Measurements from ENCODE around the gene NKIRAS2. TPM values are rescaled to one million over a fixed set of nuclear protein-coding genes. Genes with fewer than 3 reads are reported as not detected.
"Not testable (repeated sequence)": the region's sequence is repeated elsewhere in the genome, so short reads cannot be mapped to it uniquely, and the experiment has no call there.

NKIRAS2 gene
- total RNA-seq, 1 experiment from 2014 or later, result 53.2 TPM

DNA sequence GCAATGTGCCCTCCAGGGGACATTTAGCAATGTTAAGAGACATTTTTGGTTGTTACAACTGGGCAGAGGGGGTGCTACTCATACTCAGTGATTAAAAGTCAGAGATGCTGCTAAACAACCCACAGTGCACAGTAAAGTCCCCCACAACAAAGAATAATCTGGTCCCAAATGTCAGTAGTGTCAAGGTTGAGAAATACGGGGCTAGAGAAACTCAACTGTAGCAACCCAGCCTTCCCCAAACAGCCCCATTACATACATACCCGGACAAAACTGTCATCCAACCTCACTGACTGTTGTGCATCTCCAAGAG lies 23.1 kb upstream of the NKIRAS2 start:
- no peak for DNase-seq (ENCODE audit: low read depth)

DNA sequence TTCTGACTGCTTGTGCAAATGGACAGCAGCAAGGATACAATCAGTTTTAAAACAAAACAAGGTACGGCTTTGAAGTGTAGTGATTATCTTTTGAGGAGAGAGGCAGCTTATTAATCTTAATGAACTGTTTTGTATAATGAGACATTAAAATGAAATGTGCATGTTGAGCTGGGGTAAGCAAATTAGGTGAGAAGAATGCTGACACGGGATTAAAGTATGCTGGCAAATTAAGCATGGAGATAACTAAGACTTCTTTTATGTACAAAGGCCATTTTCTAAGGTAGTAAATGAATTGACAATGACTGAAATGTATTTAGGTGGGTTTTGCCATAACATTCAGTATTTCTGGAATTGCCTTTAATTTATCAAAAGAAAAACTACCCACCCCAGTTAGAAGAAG lies 21.4 kb upstream of the NKIRAS2 start:
- no peak for DNase-seq (ENCODE audit: low read depth)

DNA sequence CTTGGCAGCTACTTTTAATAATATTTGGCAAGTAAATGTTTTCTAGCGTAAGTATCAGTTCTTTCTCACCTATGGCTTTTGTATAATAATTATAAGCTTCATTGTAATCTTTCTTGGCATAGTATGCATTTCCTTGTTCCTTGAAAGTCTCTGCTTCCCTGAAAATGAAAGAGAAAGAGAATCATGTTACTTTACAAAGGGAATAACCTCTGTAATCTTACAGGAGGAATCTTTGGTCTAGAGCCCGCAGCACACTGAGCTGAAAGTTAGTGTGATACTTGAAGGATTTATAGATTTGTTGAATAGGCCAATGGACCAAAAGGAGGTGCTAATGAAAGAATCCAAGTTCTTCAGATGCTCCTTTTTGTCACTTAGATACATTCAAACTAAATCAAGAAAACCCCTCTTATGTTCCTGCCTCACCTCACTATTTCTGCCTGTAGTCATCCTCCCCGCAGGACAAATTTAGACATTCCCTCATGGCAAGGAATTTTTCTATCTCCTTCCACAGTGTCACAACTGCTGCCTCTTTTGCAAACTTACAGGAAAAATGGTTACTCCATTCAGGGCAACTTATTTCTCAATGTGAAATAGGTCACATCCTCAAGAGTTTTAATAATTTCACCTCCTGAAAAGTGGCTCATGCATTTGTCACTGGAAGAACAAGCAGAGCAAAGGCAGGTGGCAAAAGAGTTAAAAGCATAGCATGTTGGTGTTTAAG lies 19.3 kb upstream of the NKIRAS2 start:
- no peak for DNase-seq (ENCODE audit: low read depth)

DNA sequence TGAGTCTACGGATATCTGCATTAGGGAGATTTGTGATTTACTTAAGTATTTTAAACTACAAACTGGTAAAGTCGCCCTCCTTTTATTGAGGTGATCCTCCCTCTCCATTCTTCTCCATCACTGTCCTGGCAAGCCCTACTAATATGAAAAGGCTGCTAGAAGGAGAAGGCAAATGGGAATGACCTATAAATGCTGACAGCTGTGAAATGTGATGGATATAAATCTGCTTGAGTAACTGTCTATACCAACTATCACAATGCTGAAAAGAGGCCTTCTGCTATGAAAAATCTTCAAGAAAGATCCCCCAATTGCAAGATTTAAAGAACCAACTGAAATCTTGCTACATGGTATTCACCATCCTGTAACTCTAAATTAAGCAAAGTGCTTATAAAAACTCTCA lies 18.2 kb upstream of the NKIRAS2 start:
- no peak for DNase-seq (ENCODE audit: low read depth)

DNA sequence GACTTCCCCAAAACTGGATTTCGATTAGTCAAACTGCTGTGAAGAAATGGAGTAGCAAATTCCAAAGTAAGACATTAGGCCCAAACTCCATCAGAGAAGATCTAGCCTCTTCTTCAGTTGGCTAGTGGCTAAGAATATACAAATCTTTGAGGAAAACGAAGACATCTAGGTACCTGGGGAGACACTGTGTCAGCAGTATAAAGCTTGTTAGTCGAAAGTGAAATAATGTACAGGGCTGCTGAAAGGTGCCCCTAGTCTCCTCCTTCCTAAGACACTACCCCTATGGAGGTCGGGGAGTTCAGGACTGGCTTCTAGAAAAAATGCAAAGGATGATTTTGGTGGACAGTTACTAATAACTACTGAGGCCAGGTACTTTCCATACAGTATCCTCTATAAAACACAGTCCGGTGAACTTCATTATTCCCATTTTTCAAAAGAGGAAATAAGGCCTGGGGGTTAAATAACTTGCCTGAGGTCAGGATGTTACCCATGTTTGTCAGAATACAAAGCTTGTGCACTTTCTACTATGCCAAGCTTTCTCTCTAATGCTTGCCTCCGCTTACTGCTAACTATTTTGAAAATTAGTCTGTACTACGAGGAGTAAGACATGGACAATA lies 17.6 kb upstream of the NKIRAS2 start:
- no peak for DNase-seq (ENCODE audit: low read depth)

DNA sequence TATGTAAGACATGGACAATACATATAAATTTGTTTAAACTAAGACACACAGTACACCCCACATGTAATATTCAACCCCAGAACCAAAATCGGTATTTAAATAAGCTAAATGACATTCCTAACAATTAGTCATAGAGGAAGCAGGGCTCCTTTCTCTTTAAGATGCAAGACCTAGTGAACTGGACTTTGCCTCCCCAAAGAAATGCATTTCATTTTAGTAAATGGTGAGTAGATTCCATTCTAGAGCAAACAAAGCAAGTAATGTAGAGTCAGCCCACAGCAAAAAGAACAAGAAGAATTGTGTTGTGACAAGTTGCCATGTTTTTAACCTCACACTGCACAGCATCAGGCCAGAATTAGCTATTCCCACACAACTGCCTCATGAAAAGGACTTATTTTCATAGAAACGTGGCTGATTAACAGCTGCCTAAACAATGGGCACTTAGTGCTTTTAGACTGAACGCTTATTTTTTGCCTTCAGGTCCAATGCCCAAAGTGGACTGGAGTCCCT lies 17.0 kb upstream of the NKIRAS2 start:
- no peak for DNase-seq (ENCODE audit: low read depth)

DNA sequence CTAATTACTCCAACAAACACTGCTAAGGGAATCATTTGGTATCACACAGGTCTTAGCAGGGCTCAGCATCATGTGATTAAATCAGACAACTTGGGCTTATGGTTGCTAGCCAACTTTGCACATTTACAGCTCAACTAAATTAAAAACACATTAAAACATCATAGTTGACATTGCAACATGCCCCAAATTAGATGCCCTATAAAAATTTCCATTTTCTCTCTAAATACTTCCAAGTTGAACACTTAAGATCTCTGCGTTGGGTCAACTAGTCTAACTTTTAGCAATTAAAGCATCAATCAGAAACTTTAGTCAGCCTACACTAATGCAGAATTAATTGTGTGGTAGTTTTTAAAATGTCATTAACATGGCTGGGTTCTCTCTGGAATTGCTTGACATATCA lies 14.7 kb upstream of the NKIRAS2 start:
- DNase-seq (ENCODE audit: low read depth), result no peak

DNA sequence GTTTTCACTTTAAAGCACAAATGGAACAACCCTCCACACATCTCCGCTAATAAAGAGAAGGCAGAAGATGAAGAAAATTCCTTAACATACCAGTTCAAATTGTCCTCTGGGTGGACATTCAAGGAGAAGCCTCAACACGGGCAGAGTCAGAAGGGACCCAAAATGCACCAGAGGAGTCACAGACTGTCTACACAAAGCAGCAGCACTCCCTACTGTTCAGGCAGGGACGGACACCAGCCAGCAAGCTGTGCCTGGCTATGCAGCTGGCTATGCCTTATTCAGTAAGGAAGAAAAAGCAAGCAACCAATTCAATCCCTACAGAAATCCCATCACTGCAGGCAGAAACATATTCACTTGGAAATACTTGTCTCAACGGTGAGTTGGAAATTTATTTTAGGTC lies 10.7 kb upstream of the NKIRAS2 start:
- no peak for DNase-seq (ENCODE audit: low read depth)

DNA sequence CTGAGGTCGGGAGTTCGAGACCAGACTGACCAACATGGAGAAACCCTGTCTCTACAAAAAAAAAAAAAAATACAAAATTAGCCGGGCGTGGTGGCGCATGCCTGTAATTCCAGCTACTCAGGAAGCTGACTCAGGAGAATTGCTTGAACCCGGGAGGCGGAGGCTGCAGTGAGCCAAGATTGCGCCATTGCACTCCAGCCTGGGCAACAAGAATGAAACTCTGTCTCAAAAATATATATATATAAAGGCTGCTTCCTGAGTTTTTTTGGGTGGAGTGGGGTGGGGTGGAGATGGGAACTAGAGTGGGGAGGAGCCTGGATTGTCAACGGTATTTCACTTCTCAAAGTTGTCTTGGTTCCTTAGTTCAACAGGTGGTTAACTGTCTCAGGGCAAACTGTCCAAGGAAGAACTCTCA lies 9.6 kb upstream of the NKIRAS2 start:
- peak; percentile 81 for DNase-seq (ENCODE audit: low read depth)

DNA sequence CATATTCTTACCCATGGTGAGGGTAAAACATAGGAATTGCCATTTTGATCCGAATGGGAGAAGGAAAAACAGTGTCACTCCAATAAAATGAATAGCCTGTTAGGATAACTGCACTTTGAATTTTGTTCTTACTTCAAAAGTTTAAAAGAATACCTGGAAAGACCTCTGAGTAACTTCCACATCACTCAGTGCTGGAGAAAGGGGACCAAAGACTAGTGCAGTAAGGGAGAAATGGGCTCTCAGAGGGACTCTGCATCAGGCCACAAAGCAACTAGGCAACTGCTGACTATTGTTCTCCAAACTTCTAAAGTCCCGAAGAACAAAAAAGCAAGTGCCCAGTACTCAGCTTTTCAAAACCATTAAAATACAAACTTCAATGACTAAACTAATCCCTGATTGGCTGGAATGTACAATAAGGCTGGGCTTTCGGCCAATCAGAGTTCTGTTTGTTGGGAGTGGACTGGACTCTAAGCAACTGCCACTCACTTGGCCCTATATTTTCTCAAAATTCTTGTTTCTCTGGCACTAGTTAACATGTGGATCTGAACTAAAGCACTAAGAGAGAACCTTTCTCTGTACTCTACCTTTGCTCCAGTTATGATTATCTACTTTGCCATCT lies 8.9 kb upstream of the NKIRAS2 start:
- peak; percentile 66 for DNase-seq (ENCODE audit: low read depth)

DNA sequence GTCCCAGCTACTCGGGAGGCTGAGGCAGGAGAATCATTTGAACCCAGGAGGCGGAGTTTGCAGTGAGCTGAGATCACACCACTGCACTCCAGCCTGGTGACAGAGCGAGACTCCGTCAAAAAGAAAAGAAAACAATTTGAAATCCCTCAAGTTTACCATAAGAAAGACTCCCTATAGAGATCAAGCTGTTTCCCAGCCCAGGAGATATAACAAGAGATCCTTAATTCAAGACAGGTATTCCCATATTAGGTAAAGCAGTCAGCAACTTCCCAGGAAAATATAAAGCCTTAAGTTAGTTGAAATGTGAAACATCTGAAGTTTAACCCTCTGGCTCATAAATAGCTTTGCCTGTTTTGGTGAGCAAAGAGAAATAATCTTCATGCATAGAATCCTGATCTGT lies 7.5 kb upstream of the NKIRAS2 start:
- DNase-seq (ENCODE audit: low read depth), result not testable (repeated sequence)

DNA sequence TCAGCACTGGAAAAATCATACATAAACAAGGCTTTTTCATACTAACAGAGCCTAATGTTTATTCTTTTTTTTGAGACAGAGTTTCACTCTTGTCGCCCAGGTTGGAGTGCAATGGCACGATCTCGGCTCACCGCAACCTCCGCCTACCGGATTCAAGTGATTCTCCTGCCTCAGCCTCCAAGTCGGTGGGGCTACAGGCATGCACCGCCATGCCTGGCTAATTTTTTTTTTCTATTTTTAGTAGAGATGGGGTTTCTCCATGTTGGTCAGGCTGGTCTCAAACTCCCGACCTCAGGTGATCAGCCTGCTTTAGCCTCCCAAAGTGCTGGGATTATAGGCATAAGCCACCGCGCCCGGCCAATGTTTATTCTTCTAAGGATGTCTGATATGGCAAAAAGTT lies 6.2 kb upstream of the NKIRAS2 start:
- not testable (repeated sequence) for DNase-seq (ENCODE audit: low read depth)

DNA sequence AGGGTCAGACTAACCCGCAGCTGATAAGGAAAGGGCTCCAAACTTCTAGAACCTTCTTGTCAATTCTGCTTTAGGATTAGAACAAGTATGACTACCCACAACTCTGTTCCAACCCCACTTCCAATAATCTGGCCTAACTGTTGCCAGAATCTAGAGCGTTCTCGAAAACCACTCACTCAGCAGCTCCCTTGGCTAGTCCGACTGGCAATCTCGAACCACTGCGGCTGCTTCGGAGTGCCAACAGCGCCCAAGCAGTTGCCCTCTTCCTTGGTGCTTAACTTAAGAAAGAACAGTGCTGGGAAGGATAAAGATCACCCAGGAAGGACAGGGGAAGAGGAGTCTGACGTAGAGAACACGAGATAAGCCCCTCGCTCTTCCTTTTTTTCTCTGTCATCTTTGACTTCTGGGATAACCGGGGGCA lies 3.5 kb upstream of the NKIRAS2 start:
- DNase-seq (ENCODE audit: low read depth), result no peak

DNA sequence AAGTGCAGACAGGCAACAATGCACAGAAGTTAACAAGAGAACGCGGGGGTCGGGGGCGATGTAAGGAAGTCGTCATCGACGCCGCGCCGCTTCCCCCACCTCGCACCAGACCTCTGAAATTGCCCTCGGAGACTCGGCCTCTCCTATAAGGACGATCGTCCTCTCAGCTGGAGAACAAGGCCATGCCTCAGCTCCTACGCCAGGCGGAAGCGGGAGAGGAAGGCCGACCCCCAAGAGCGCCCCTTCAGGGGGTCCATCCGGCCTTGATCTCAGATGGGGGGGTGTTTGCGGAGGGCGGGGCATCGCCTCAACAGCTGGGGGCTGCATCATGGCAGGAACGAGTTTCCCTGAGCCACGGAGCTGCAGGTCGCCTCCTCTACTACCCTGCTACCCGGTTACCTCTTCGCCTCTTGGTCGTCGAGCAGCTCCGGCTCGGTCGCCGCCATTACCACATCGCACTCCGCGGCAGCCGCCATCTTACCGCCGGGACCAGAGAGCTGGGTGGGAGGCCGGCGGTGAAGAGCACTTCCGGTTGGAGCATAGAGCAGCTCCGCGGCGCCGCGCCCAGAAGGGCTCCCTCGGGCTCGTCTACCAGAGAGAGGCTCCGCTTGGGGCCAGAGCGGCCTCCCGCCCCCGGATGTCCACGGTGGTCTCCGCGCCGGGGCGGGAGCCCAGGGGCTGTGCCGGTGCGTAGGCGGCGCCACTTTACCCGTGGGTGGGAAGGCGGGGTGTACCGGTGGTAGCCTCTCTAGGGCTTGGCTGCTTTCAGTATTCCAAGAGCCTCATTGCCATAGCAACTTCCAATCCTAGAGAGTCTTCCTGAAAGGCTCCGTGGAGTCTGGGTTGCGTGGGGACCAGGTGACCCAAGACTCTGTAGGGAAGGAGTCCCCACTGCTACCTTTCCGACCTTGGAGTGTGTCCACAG lies 2.7 kb upstream of the NKIRAS2 start, which contains the start of gene DNAJC7:
DNAJC7 (minus strand) TSS at position 499 of the 925 bp plus-strand sequence; CDS start at position 476, 23 bp downstream.
- DNase-seq (ENCODE audit: low read depth), result peak; percentile 93

DNA sequence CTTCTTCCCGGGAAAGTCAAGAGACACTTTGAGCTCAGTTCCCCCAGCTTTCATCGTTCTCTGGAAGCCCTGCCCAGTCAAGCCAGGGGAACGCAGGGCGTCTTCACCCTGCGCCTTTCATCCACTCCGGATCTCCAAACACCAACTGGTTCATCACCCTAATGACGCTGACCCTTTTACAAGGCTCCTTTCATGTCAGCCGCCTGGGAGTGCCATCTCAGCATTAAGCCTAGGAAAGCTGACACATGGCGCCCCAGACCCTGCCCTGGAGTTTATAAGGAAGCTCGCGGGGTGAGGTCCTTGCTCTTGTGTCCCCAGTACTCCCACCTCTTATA lies 2.1 kb upstream of the NKIRAS2 start:
- no peak for DNase-seq (ENCODE audit: low read depth)

DNA sequence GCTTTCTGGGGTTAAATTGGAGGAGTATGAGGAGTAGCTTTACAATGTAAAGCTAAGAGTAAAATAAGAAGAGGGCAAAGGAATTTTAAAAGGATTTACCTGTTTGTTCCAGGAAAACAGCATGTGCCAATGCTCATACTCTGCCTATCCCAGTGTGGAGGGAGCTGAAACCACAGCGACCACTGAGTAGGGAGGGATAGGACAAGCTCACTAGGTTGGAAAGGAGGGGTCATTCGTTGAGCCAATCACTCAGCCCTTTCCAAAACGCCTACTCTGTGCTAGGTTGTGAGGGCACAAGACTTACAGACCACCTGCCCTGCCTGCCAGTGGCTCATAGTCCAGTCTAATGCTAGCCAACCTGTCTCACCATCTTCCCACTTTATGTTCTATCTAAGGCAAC lies 1.6 kb upstream of the NKIRAS2 start:
- peak; percentile 55 for DNase-seq (ENCODE audit: low read depth)

DNA sequence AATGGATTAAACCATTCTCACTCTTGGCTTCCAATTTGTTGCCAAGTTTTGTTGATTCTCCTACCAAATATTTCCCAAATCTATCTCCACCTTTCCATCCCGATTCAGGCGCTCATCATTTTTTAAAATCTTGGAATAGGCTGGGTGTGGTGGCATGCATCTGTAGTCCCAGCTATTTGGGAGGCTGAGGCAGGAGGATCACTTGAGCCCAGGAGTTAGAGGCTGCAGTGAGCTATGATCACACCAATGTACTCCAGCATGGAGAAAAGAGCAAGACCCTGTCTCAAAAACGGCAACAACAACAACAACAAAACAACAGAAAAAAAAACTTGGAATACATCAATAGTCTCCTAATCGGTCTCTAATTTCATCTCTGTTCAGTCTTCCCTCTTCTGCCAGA lies 902 bp upstream of the NKIRAS2 start:
- DNase-seq (ENCODE audit: low read depth), result no peak

DNA sequence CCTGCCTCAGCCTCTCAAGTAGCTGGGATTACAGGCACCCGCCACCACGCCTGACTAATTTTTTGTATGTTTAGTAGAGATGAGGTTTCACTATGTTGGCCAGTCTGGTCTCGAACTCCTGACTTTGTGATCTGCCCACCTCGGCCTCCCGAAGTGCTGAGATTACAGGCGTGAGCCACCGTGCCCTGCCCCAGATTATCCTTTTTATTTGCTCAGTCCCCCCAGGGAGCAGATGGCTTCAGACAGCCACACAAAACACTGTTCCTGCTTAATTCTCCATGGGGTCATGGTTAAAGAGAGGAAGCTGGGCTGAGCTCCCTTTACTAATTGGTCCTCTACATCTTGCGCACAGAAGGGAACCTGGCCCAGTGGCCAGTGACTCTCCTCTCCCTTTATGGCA lies 955 bp downstream of the NKIRAS2 start:
- not testable (repeated sequence) for DNase-seq (ENCODE audit: low read depth)

DNA sequence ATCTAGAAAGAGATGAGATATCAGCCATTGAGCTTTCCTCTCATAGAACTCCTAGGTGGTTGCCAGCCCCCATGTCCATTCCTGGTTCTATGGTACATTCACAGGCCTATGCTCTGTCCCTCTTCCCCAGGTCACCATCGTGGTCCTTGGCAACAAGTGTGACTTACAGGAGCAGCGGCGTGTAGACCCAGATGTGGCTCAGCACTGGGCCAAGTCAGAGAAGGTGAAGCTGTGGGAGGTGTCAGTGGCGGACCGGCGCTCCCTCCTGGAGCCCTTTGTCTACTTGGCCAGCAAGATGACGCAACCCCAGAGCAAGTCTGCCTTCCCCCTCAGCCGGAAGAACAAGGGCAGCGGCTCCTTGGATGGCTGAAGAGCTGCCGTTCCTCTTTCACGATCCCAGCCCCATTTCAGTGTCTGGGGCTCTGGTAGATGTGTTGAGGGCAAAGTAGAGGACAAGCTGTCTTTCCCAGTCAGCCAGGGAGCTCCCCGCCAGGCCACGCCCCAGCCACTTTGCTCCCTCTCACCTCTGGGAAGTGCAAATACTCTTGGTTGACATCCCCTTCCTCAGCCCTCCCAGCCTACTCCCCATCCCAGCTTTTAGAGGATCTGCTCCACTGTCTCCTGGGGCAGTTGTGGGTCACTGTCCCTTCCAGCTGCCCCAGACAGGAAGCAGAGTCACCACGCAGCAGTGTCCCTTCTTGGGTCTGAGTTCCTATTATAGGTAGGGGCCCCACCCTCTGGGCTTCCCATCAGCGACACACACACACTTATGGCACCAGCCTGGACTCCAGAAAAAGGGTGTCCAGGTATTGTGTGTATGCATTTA lies 3.8 kb downstream of the NKIRAS2 start:
- no peak for DNase-seq (ENCODE audit: low read depth)

DNA sequence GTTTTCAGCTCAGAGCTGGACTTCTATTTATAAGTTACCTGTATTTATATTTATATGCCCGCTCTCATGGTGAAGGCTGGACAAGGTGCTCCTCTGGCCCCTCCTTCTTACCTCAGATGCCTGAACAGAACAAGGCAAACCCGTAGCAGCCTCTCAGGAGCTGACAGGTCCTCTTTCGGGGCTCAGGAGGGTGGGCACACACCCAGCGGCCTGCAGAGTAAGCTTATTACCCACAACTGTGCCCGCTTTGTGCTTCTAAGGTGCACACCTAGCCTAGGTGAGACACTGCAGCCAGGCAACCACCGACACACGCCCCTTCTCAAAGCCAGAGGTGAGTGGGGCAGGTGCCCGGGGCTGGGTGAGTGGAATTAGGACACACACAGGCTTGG lies 5.3 kb downstream of the NKIRAS2 start:
- DNase-seq (ENCODE audit: low read depth), result no peak

DNA sequence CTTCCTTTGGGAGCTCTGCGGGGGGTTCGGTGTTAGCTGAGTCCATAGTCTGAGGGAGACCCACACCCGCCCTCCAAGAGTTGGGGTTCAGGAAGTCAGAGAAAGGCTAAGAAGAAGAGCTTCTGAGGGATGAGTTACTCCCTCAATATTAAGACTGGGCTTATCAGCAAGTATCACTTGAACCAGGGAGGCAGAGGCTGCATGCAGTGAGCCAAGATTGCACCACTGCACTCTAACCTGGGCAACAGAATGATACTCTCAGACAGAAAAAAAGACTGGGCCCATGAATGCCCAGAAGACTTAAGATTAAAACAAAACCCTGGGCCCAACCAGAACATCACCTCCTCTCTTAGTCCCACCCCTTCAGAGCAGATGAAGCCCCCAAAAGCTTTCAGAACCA lies 6.0 kb downstream of the NKIRAS2 start:
- DNase-seq (ENCODE audit: low read depth), result no peak
